ENCODE results near the gene SNW1.
"Not testable (repeated sequence)": the region's sequence is repeated elsewhere in the genome, so short reads cannot be mapped to it uniquely, and the experiment has no call there.

The SNW1 gene

DNA sequence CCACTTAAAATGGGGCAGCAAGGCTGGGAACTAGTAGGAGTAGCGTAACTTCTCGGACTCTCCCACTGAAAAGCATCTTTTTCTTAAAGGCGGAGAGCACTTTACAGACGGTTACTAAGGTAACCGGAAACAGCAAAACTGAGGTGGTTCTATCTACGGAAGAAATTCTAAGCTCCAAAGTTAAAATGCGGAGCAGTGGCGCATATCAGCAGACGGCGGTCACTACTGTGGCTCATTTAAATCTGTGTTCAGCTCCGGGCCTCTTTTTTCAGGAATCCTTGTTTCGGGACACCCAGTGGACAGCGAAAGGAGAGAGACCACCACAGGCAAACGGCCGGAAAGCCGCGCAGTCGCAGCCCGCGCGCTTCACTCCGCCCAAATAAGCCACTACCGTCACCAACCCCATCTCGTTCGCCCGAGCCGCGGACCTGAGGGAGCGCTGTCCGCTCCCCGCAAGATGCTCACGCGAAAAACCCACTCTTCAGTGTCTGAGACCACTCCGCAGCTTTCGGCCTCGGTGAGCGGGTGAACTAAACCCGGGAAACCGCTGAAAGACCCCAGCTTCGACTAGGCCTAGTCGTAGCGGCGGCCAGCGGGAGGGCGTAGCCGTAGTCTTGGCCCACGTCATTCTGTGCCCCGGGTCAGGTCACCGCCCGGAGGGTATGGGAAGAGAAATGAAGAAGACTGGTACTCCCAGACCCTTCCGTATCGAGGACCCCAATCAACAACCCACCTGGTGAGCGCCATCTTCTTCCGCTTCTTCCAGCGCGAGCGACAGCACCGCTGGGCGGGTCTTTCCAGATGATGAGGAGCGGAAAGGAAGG, at the start of gene SNW1:
Gene SNW1 (minus strand): TSS at position 776 of the 824 bp plus-strand sequence. CDS start 29 bp downstream, at position 747.
- DNase-seq (ENCODE audit: low read depth) = peak; percentile 89

DNA sequence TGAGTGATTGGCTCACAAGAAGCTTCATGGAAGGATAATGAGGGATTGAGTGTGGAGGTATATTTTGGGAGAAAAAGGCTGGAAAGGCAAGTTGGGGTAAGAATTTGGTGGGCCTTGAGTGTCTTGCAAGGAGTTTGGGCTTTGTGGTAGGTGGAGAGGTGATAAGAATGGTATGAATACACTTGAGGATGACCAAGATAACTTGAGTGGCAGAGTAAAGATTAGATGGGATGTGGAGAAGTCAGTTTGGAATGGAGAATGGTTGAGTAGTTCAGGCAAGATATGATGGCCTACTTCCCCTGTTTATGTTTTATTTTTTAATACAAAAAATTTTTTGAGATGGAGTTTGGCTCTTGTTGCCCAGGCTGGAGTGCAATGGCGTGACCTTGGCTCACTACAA, 48.1 kb upstream of the SNW1 start:
- no peak for DNase-seq (ENCODE audit: low read depth)

DNA sequence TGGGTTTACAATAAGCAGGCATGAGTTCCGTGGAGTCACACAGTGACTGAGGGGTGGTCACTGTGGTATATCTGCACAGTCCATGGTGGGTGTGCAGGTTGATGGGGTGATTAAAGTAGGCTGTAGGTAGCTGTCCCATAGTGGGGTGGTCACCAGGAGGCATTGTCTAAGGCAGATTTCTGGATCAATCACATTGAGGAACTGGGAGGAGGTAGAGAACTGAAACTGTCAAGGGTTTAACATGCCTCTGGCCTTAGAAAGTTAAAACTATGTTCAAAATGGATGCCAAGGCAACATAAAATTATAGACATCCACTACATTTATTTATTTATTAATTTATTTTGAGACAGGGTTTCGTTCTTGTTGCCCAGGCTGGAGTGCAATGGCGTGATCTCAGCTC, 47.3 kb upstream of the SNW1 start:
- DNase-seq (ENCODE audit: low read depth) = no peak

DNA sequence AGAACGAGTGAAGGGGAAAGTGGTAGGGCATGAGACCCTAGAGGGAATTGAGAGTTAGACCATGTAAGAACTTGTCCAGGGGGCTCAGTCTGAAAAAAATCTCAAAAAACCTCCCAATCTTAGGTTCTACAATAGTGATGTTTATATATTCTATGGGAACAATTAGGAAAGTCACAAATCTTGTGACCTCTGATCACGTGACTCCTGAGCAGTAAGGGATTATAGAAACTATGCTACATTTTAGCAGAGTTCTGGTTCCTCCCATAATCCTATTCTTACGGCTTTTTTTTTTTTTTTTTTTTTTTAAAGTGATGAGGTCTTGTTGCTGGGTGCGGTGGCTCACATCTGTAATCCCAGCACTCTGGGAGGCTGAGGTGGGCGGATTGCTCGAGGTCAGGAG, 44.8 kb upstream of the SNW1 start:
- DNase-seq (ENCODE audit: low read depth) = no peak

DNA sequence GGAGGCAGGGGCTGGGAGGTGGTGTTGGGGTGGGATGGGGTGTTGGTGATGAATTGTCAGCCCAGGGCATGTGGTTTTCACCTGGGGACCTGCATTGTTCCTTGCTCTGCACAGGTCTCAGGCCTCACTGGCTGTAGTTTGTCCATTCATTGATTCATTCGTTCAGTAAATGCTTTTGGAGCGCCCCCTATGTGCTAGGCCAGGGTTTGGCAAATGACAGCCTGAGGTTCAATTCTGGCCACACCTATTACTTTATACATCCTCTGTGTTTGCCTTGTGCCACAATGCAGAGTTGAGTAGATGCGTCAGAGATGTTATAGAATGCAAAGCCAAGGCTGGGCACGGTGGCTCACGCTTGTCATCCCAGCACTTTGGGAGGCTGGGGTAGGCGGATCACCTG, 43.6 kb upstream of the SNW1 start:
- no peak for DNase-seq (ENCODE audit: low read depth)

DNA sequence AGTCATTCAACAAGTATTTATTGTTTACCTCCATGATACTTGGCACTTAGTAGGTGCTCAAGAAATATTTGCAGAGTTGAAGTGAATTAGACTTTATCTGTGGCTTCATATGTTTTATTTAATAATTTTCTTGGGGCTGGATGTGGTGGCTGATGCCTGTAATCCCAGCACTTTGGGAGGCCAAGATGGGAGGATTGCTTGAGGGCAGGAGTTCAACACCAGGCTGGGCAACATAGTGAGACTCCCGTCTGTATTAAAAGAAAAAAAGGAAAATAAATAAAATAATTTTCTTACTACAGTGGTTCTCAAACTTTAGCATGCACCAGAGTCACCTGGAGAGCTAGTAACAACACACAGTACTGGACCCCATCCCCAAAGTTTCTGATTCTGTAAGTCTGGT, 39.9 kb upstream of the SNW1 start:
- no peak for DNase-seq (ENCODE audit: low read depth)

DNA sequence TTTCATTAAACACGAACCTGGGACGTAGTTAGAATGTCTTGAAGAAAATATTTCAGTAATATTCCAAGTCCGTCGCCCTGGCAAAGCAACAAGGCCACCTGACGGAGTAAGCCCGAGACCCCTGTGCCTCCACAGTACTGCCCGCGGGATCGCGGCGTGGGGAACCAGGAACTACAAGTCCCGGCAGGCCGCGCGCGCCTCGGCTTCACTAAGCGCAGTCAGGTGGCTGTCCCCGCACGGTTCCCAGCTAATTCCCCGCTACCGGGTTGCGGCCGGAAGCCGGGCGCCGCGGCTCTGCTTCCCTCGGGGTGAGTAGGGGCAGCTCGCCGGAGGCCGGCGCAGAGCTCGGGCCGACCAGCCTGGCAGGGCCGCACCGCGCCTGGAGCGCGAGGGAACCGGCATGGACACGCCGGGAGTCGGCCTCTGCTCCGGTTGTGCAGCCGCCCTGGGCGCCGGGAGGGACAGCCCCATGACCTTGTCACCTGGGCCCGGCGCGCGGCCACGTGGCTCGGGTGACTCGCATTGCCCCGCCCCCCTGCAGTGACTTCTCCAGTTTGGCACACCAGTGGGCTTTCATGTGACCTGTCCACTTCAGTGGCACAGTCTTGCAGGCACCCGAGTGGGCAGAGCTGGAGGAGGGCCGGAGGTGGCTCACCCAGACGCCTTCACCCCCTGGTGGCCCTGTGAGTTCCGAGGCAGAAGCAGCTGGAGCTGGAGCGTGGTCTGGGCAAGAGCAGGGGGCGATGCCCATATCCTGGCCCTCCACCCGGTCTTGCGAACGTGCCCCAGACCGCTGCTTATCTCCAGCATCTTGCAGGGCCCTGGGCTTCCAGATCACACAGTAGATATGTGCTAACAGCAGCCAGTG, 39.1 kb upstream of the SNW1 start, which contains the start of gene ADCK1:
Gene ADCK1 (plus strand): TSS at position 247 of the 868 bp plus-strand sequence. CDS start 18,870 bp downstream, outside the sequence.
- peak; percentile 49 for DNase-seq (ENCODE audit: low read depth)

DNA sequence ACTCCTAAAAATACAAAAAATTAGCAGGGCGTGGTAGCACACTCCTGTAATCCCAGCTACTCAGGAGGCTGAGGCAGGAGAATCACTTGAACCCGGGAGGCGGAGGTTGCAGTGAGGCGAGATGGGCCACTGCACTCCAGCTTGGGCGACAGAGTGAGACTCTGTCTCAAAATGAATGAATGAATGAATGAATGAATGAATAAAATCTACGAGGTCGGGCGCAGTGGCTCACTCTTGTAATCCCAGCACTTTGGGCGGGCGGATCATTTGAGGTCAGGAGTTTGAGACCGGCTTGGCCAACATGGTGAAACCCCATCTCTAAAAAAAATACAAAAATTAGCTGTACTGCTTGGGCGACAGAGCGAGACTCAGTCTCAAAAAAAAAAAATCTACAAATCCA, 38.5 kb upstream of the SNW1 start:
- not testable (repeated sequence) for DNase-seq (ENCODE audit: low read depth)

DNA sequence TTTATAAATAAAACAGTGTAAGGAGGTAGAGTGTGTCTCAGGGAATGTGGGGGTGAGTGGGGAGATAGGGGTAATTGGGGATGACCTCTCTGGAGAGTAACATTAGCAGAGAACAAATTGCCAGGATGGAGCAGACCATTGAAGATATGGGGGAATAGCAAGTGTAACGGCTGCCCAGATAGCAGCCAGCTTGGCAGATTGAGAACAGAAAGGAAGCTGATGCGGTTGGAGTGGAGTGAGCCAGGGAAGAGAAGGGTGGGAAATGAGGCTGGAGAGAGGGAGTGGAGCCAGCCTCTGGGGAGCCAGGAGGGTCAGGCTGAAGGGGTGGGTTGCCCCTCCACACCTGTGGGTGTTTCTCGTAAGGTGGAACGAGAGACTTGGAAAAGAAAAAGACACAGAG, 33.4 kb upstream of the SNW1 start:
- no peak for DNase-seq (ENCODE audit: low read depth)

DNA sequence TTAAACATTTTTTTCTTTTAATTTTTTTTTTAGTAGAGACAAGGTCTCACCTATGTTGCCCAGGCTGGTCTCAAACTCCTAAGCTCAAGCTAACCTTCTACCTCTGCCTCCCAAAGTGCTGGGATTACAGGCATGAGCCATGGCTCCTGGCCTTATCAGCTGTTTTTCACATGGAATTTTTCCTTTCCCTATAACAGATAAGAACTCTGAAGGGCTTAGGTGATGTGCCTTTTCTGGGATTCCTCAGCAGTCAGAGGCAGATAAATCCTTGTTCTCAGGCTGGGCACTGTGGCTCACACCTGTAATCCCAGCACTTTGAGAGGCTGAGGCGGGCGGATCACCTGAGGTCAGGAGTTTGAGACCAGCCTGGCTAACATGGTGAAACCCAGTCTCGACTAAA, 32.3 kb upstream of the SNW1 start:
- DNase-seq (ENCODE audit: low read depth) = not testable (repeated sequence)

DNA sequence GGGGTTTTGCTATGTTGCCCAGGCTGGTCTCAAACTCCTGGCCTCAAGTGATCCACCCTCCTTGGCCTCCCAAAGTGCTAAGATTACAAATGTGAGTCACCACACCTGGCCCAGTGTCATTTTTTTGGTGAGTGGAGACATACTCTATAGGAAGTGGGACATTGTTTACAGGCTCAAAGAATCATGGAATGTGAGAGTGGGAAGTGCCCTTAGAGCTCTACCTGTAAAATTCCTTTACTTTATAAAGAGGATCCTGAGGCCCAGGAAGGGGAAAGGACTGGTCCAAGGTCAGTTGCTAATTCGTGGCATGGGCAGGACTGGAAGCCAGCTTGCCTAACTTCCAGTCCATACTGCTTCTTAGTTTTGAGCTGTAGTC, 30.3 kb upstream of the SNW1 start:
- DNase-seq (ENCODE audit: low read depth) = no peak

DNA sequence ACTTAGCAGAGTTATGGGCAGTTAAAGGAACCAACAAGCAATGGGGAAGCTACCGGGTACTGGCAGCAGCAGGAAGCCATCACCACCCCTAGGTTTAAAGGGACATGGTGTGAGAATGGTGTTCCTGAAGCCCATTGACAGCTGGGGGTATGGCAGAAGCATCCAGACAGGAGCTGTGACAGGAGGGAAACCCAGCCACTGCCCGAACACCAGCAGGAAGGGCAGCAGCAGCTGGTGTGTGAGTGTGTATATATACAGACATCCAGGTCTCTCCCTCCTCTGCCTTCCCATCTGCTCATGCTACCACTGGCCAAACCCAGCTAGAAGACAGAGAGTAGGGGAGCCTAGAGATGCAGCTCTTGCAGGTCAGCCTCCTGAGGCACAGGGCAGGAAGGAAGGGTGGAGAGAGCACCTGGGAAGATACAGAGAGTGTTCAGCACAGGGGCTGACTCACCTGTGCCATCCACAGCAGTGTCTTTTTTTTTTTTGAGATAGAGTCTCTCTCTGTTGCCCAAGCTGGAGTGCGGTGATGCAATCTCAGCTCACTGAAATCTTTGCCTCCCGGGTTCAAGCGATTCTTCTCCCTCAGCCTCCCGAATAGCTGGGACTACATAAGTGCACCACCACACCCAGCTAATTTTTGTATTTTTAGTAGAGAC, 29.7 kb upstream of the SNW1 start:
- no peak for DNase-seq (ENCODE audit: low read depth)

DNA sequence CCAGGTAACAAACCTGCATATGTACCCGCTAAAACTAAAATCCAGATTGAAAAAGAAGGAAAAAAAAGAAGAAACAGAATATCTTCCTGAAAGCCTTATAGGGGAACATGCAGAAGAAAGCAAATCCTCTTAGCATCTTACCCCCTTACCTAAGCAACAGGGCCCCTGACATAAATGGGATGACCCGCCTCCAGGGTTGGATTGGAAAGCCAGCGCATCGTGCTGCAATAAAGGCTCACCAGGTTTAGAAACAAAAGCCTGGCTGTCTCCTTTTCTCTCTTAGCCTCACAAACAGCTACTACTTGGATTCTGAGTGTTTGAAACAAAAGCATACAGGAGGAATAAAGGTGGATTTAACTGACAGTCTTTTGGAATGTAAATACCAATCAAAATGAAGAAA, 25.2 kb upstream of the SNW1 start:
- no peak for DNase-seq (ENCODE audit: low read depth)

DNA sequence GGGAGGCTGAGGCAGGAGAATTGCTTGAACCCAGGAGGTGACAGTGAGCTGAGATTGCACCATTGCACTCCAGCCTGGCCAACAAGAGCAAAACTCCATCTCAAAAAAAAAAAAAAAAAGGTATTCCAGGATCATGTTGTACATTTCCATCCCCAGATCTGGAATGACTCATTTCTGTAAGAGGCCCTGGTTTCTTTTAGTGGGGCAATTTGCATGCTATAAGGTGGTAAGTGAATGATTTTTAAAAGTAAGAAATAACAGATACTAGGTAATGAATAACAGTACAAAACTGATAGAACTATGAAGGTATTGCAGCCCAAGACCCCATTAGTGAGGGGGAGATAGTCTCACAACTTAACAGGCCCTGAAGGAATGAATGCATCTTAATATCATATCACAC, 21.2 kb upstream of the SNW1 start:
- no peak for DNase-seq (ENCODE audit: low read depth)

DNA sequence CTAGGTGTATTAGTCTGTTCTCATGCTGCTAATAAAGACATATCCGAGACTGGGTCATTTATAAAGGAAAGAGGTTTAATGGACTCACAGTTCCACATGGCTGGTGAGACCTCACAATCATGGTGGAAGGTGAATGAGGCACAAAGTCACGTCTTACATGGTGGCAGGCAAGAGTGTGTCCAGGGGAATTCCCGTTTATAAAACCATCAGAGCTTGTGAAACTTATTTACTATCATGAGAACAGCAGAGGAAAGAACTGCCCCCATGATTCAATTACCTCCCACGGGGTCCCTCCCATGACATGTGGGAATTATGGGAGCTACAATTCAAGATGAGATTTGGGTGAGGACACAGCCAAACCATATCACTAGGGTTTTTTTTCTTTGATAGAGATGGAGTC, 13.0 kb upstream of the SNW1 start:
- DNase-seq (ENCODE audit: low read depth) = not testable (repeated sequence)

DNA sequence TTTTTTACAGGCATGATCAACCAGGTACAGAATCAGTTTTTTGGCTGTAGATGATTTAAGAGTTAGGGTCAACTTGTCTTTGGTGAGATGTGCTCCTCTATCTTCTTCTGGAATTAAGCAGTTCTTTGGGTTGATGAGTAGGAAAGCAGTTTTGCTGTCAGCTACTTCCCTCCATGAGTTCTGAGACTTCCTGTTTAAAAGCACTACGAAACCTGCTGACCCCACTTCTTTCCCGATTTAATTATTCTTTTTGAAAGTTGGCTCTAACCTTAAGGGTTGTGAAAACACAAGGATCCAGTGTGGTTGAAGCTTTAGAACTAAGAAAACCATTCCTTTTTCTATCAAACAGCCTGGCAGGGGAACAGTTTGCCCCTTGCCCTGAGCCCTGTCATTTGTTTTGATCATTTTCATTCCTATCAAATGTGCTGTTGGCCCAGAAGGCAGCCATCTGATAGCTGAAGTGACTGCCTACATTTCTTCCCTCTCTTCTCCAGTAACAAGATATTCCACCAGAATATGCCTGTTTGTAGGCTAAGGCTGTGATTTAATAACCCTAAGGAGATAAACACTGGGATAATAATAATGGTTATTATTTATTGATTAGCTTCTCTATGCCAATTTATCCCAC, 7.6 kb upstream of the SNW1 start:
- not testable (repeated sequence) for DNase-seq (ENCODE audit: low read depth)

DNA sequence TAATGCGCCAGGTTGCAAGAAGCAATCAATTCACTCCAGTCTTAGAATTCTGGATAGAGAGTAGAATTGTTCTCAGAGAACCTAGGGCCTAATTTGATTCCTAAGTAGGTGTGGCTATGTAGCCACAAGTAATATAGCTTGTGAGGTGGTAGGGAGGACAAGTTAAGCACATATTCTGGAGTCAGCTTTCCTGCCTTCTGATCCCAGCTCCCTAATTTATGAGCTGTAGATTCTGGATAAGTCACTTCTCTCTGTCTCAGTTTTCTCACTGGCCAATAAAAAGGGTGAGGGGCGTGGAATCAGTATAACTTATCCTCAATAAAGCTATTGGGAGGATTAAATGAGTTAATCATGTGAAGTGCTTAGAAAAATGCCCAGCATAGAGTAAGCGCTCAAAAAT, 3.0 kb upstream of the SNW1 start:
- no peak for DNase-seq (ENCODE audit: low read depth)

DNA sequence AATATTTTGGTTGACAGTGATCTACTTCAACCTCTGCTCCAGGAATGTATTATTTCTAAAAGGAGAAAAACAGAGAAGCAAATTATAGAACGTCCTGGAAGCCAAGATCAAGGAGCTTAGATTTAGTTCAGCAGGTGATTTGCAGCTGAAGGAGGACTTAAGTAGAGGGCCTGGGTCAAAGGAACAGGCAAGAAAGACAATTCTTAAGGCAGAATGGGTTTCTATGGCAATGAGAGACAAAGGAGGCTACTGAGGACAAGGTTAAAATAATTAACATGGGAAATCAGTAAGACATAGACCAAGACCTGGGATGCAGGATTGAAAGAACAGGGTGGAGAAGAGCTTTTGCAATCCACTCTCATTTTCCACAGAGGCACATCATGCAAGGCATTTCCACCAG, 2.4 kb upstream of the SNW1 start:
- no peak for DNase-seq (ENCODE audit: low read depth)

DNA sequence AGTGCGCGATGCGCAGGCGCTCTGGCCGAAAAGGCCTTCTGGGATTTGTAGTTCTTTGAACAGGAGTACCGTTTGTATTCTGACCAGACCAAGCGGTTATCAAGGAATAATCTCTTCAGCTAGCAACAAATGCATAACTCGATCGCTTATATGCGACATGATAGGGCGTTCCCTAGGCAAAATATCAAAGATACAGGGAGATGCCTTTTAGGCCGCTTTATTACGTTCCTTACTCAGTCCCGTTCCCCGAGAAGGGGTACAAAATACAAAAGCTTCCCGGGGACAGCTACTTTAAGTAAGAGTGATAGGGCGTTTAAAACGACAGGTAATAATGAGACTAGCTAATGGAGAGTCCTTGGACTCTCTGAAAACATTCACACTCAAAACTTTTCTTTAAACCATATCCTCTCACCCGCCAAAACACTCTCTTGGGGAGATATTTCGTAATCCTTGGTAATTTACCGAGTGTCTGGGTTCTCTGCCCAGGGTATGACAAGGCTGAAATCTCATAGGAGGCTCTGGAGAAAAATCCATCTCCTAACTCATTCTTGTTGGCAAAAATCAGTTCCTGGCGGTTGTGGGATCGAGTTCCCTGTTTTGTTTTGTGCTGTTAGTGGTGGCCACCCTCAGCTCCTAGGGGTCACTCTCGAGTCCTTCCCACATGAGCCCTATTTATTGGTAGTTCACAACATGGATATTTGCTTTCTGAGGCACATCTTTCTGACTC, 412 bp upstream of the SNW1 start:
- peak; percentile 89 for DNase-seq (ENCODE audit: low read depth)

DNA sequence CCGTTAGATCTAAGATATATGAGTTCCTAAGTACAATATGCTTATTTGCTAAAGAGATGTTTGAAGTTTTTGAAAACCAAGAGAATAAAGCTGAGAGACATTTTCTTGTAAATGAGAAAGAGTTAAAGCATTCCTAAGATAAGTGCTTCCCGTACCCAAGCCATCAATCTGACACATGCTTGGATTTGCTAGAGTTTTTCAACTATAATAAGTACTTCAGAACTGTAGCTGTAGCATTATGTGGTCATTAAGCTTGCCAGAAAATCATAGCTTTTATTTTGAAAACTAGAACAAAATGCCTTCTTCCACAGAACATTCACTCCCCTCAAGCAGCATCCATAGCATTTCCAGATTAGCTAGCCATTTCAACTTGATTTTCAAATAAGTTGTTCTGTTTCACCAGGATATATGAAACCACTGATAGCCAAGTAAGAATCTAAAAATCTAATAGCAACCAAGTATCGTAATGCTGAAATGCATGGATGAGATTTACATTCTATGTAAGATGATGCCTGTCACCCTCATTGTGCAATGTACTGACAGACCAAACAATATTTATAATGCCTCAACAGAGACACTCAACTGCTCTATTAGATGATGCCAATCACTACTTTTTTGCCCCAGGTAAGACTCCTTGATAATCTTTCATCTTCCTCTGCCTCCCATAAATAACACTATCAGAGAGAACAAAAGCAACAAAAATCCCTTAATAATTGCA, 8.0 kb downstream of the SNW1 start:
- DNase-seq (ENCODE audit: low read depth) = no peak

DNA sequence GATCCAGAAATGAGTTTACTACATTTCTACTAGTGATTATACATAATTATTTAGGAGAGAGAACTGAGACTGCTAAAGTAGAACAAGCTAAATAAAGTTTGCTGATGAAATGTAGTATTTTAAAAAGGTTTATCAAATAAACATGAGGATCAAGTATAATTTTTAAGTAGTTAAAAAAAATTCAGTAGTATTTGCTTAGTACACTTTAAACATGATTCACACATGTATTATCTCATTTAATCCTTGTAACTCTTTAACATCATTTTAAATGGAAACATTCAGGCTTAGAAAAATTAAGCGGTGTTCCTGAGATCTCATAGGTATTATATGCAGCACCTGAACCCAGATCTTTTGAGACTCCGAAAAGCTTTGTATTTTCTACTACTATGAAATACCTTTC, 8.7 kb downstream of the SNW1 start:
- DNase-seq (ENCODE audit: low read depth) = no peak
